ENCODE data around the gene DCLK2. TPM values are rescaled to one million over a fixed set of nuclear protein-coding genes. Genes with fewer than 3 reads are reported as not detected.

DCLK2 gene
- total RNA-seq, 2 experiments from 2014 or later = not detected

DNA sequence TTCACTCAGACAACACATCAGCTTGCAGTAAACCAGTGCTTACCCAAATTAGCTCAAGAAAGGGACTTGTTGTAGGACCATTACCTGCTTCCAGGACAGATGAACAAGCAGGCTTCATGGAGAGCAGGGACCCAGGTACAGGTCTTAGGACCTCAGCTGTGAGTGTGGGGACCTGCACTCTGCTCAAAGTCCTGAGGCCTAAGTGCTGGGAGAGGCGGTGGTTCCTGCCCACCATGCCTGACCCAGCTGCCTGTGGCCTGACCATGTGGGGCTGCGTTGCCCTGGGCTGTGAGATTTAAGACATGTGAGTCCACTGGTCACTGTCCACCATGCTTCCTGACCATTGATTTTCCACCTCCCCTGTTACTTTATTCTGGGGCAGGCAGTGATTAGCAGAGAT is 140.2 kb downstream of the DCLK2 start:
- H3K36me3 Mint-ChIP-seq = no peaks in the 10 kb centered on the region
- ATAC-seq (ENCODE audit: low read depth) = no peak
- H3K27ac Mint-ChIP-seq = no peak overlapping the region
- H3K27me3 Mint-ChIP-seq = no peaks in the 10 kb centered on the region
- POLR2A ChIA-PET = no interaction called here
- H3K4me3 Mint-ChIP-seq = no peak overlapping the region
- H3K9me3 Mint-ChIP-seq = no peaks in the 10 kb centered on the region
- DNase-seq = no peak
- no peaks in the 10 kb centered on the region for H3K4me1 Mint-ChIP-seq

DNA sequence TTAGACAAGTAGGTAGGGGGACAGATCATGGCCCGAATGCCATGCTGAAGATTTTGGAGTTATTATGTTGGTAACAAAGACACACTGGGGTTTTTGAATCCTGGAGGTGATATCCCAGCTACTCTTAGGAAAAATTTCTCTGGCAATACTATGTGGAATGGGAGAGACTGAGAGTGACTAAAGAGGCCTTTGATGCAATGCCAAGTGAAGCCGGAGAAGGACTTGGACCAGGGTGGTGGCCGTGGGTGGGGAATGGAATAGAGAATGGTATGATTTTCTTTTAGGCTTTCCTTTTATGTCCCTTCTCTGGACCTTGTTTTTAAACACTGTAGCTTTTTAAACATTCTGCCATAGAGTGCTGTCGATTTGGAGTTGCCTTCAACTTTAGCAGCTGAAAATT is 141.6 kb downstream of the DCLK2 start:
- no peak for DNase-seq
- Mint-ChIP-seq H3K27ac (no peak overlapping the region), H3K4me3 (no peak overlapping the region)

DNA sequence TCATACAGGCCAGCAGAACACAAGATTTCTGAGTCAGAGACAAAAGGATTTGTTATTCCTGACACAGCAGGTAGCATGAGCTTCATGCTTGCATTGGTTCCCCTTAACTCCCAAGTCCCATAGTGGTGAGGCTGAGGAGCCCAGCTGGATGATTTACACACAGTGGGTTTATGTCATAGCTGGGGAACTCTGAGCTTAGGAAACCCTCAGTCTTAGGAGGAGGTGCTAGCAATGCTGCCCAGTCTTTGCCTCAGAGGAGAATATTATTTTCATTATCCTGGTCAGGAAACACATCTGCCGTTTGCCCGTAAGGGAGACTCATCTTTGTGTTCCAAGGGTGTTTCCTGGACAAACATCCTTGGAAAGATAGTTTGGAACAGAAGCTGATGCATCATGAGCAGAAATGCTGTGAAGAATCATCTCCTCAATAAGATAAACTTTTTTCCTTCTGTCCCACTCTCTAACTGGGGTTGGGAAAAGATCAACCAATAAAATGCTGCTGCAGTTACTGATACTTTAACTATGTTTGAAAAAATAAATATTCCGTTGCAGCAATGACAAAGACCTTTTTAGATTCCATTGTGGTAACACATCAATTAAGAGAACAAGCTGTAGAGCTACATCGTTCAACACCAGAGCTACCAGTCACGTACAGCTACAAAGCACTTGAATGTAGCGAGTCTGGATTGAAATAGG is 146.8 kb downstream of the DCLK2 start:
- H3K27ac Mint-ChIP-seq = no peak overlapping the region
- H3K4me1 Mint-ChIP-seq = no peaks in the 10 kb centered on the region
- ATAC-seq (ENCODE audit: low read depth) (no peak), DNase-seq (no peak)
- no peak overlapping the region for H3K4me3 Mint-ChIP-seq
- no peaks in the 10 kb centered on the region for H3K36me3 Mint-ChIP-seq
- H3K27me3 Mint-ChIP-seq = peaks cover 8% of the 10 kb centered on the region
- H3K9me3 Mint-ChIP-seq = no peaks in the 10 kb centered on the region
- POLR2A ChIA-PET = no interaction called here

More for the DNA sequence above, 141.6 kb downstream of the DCLK2 start:
- ATAC-seq (ENCODE audit: low read depth) = no peak
- H3K36me3 Mint-ChIP-seq = no peaks in the 10 kb centered on the region
- H3K9me3 Mint-ChIP-seq = no peaks in the 10 kb centered on the region
- no peaks in the 10 kb centered on the region for H3K4me1 Mint-ChIP-seq
- no peaks in the 10 kb centered on the region for H3K27me3 Mint-ChIP-seq
- POLR2A ChIA-PET = no interaction called here

DNA sequence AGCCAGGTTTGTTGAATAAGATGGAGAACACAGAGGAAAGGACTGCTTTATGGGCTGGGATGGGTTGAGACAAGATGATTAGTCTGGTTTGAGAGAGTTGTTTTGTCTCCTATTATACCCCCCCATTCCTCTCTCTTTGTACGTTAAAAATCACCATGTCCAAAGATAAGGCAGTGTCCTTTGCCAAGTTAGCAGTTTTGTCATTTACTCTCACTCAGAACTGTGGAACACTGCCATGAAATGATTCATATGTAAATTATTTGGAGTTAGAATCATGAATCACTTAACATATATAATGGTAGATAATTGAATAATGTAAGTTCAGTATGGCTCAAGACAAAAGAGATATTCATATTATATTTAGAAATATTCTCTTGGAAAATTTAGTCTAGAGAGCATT is 151.3 kb downstream of the DCLK2 start:
- Mint-ChIP-seq H3K27ac (no peak overlapping the region), H3K27me3 (peaks cover 22% of the 10 kb centered on the region), H3K36me3 (no peaks in the 10 kb centered on the region), H3K9me3 (no peaks in the 10 kb centered on the region), H3K4me1 (no peaks in the 10 kb centered on the region), H3K4me3 (no peak overlapping the region)
- POLR2A ChIA-PET = no interaction called here
- no peak for DNase-seq
- ATAC-seq (ENCODE audit: low read depth) = no peak

DNA sequence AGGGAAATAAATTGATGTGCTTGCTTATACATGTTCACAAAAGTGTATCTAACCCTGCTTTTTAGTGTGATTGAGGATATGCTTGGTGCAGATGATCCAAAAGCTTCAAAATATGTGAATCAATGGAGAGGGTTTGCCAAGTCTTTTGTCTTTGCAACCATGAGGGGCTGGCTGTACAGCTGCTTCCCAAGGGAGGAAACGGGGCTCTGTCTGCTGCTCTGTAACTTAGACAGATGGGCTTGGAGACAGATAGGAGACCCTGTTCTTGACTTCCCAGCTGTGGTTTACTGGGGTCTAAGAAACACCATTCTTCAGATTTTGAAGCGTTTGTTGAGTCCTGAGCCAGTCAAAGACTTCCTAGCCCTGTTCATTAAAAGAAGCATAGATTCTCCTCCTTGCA is 152.3 kb downstream of the DCLK2 start:
- H3K27me3 Mint-ChIP-seq = peaks cover 24% of the 10 kb centered on the region
- H3K27ac Mint-ChIP-seq = no peak overlapping the region
- H3K36me3 Mint-ChIP-seq = no peaks in the 10 kb centered on the region
- no peak for ATAC-seq (ENCODE audit: low read depth)
- POLR2A ChIA-PET = no interaction called here
- no peaks in the 10 kb centered on the region for H3K9me3 Mint-ChIP-seq
- H3K4me3 Mint-ChIP-seq = no peak overlapping the region
- no peaks in the 10 kb centered on the region for H3K4me1 Mint-ChIP-seq
- no peak for DNase-seq

DNA sequence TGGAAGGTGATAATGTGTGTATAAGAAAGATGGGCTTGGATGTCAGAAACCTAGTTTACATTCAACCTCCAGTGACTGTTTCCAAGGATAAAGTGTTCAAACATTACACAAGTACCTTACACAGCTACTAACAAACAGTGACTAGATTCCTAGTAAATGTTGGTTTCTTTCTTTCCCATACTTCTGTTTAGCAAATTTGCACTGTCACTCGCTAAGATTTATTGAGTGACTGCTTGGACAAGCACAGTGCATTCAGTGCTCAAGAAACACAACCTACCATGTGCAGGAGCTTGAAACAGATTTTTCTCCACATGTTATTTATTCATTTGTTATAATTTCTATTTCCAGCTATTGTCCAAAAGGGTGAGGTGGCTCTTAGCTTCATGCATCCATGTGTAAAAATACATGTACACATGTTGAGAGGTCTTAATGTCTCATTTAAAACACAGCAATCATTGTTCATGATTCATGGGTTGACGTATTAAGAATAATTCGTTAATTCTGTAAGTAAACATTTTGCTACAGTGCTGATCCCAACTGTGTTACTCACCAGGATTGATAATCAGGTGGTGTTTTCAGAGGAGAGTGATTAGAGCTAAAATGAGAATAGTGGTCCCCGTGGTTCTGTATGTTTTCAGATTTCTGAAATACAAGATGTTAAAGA is 153.0 kb downstream of the DCLK2 start:
- POLR2A ChIA-PET = no interaction called here

DNA sequence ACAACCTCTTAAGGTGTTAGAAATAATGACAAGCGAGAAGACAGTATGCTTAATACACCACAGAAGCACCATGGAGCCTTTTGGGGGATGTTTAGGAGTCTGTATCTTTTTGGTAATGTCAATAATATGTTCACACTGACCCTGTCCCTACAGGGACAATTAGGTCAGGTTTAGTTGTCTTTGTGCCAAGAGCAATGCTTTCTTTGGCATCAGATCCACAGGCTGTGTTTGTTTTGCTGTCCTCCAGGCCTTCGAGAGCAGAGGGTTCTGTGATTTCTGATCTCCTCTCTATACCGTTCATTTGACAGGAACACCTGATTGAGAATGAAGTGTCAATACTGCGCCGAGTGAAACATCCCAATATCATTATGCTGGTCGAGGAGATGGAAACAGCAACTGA is 153.8 kb downstream of the DCLK2 start:
- Mint-ChIP-seq H3K4me1 (no peaks in the 10 kb centered on the region), H3K27ac (no peak overlapping the region), H3K27me3 (peaks cover 28% of the 10 kb centered on the region), H3K36me3 (no peaks in the 10 kb centered on the region), H3K9me3 (no peaks in the 10 kb centered on the region), H3K4me3 (no peak overlapping the region)
- POLR2A ChIA-PET = no interaction called here
- DNase-seq = no peak
- ATAC-seq (ENCODE audit: low read depth) = no peak

More for the DNA sequence above, 153.0 kb downstream of the DCLK2 start:
- Mint-ChIP-seq H3K27me3 (peaks cover 28% of the 10 kb centered on the region), H3K27ac (no peak overlapping the region), H3K4me1 (no peaks in the 10 kb centered on the region), H3K36me3 (no peaks in the 10 kb centered on the region), H3K9me3 (no peaks in the 10 kb centered on the region), H3K4me3 (no peak overlapping the region)
- ATAC-seq (ENCODE audit: low read depth) (no peak), DNase-seq (no peak)

DNA sequence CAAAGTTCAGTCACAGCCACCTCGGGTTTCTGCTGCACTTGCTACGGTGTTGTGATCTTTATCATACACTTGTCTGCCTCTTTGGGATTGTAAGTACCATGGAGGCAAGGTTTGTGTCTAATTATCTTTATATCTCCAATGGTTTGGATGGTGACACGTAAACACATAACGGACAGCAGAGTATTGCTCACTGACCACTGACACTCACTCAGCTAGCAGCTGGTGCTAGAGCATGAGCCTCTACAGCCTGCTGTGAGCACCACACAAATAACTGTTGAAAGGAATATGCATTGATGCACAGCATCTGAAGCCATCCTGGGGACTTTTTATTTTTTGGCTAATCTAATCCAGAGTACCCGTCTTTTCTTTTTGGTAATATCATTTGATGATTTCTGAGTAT is 156.0 kb downstream of the DCLK2 start:
- Mint-ChIP-seq H3K4me3 (no peak overlapping the region), H3K27ac (no peak overlapping the region), H3K36me3 (no peaks in the 10 kb centered on the region), H3K27me3 (peaks cover 26% of the 10 kb centered on the region), H3K9me3 (no peaks in the 10 kb centered on the region), H3K4me1 (no peaks in the 10 kb centered on the region)
- ATAC-seq (ENCODE audit: low read depth) = no peak
- no peak for DNase-seq
- POLR2A ChIA-PET = no interaction called here

DNA sequence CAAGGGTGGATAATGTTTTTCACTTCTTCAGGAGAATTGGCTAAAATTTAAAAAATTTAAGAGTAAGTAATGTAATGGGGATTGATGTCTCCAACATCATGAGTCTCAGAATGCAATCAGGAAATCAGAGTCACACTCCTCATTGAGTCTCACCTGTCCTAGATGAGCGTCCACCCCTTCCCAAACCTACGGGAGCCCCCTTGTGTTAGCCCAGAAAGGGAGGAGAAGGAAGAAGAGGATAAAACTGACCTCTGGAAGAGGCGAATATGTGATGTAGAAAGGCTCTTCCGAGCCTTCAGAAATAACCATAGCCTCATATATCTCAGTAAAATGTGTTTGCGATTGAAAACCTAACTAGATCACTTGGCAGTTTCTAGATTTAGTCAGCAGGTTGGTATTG is 157.1 kb downstream of the DCLK2 start:
- DNase-seq (no peak), ATAC-seq (ENCODE audit: low read depth) (no peak)
- Mint-ChIP-seq H3K27ac (no peak overlapping the region), H3K36me3 (no peaks in the 10 kb centered on the region), H3K4me1 (no peaks in the 10 kb centered on the region), H3K4me3 (no peak overlapping the region), H3K9me3 (no peaks in the 10 kb centered on the region), H3K27me3 (peaks cover 20% of the 10 kb centered on the region)
- POLR2A ChIA-PET = no interaction called here

DNA sequence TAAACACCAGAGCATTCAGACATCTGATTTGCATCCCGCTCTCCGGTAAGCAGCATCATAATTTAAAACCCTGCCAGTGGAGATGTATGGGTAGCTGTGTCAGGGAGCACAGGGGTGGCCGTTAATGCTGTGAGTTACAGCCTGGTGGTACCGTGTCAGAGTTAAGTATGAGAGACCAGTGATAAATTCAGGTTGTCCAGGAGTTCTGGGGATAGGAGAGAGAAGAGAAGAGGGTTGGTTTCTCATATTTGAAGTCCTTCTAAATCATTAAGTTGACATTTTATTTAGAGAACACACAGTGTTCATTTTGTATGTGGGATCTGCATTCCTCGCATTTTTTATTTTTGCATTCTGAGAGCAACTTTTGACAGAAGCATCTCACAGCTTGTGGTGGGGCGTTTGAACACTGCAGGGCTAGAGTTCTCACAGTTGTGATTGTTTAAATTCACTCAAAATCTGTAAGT is 157.6 kb downstream of the DCLK2 start:
- no peak overlapping the region for H3K4me3 Mint-ChIP-seq
- no peaks in the 10 kb centered on the region for H3K9me3 Mint-ChIP-seq
- H3K4me1 Mint-ChIP-seq = no peaks in the 10 kb centered on the region
- ATAC-seq (ENCODE audit: low read depth) = no peak
- POLR2A ChIA-PET = no interaction called here
- no peak for DNase-seq
- H3K27ac Mint-ChIP-seq = no peak overlapping the region
- H3K27me3 Mint-ChIP-seq = peaks cover 18% of the 10 kb centered on the region
- H3K36me3 Mint-ChIP-seq = no peaks in the 10 kb centered on the region

DNA sequence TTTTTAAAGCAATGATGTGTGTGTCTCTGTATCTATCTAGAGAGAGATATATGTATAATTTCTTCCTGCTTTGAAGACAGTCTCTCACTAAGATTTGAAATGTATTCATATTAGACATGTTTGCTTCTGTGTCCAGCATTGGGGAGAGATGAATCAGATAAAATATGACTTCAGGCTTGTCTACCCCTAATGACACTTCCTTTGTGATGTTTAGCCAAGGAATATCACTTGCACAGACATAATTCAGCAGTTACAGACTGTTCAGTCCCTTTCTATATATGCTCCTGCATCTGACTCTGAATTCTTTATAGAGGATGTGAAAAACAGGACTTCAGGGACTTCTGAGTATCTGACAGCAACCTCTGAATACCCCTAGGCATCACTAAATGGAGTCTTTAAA is 158.4 kb downstream of the DCLK2 start:
- no peaks in the 10 kb centered on the region for H3K4me1 Mint-ChIP-seq
- no peaks in the 10 kb centered on the region for H3K9me3 Mint-ChIP-seq
- POLR2A ChIA-PET = no interaction called here

DNA sequence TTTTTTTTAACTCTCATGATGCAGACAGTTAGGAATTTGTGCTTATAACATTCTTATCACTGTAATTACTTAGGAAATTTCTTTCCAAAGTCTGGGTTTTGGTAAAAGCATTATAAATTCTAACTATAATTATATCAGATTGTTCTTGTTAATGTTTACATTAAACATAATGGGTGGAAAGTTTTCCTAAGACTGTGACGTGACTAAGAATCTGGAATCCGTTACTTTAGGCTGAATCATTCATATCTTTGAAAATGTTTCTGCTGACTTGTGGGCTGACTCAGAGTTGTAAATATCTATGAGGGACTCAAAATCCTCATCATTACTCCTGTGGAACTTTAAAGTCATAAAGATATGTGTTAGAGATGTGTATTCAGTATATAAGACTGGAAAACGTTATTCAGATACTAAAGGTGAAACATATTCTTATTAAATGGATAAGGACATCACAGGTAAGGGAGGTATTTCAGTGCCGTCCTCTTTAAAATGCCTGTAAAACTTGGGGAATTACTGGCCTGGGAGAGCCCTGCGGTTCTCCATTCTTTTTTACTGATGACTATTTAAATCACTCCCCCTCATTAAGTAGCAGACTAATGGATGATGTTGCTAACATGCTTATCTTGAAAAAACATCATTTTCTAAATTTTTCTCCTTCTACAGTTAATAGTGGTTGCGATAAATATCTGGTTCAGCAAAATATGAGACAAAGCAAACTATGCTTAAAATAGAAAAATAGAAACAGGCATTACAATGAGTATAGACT is 159.0 kb downstream of the DCLK2 start:
- POLR2A ChIA-PET = no interaction called here
- no peaks in the 10 kb centered on the region for H3K36me3 Mint-ChIP-seq

More for the DNA sequence above, 158.4 kb downstream of the DCLK2 start:
- H3K4me3 Mint-ChIP-seq = no peak overlapping the region
- no peaks in the 10 kb centered on the region for H3K36me3 Mint-ChIP-seq
- H3K27ac Mint-ChIP-seq = no peak overlapping the region
- H3K27me3 Mint-ChIP-seq = peaks cover 16% of the 10 kb centered on the region
- no peak for ATAC-seq (ENCODE audit: low read depth)
- DNase-seq = no peak

DNA sequence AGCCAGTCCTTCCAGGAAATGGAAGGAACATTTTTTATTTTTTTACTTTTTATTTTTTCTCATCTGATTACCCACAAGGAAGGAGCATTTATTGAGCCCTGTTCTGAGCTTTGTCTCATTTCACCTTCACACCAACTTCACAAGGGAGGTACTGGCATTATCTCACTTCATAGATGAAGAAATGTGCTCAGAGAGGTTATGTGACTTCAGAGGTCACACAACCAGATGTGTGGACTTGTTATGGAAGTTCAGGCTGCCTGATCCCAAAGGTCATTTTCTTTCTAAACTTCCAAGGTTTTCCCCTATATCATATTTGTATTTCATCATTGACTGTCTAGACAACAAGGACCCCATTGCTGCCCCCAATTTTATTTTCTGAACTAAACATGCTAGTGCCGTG is 160.3 kb downstream of the DCLK2 start:
- peaks cover 2% of the 10 kb centered on the region for H3K4me1 Mint-ChIP-seq
- peaks cover 13% of the 10 kb centered on the region for H3K27me3 Mint-ChIP-seq
- H3K9me3 Mint-ChIP-seq = no peaks in the 10 kb centered on the region
- POLR2A ChIA-PET = no interaction called here
- H3K4me3 Mint-ChIP-seq = no peak overlapping the region
- no peaks in the 10 kb centered on the region for H3K36me3 Mint-ChIP-seq
- no peak for DNase-seq
- no peak overlapping the region for H3K27ac Mint-ChIP-seq
- no peak for ATAC-seq (ENCODE audit: low read depth)

More for the DNA sequence above, 159.0 kb downstream of the DCLK2 start:
- H3K9me3 Mint-ChIP-seq = no peaks in the 10 kb centered on the region
- no peak for DNase-seq
- no peaks in the 10 kb centered on the region for H3K4me1 Mint-ChIP-seq
- peaks cover 13% of the 10 kb centered on the region for H3K27me3 Mint-ChIP-seq
- no peak for ATAC-seq (ENCODE audit: low read depth)
- no peak overlapping the region for H3K4me3 Mint-ChIP-seq
- H3K27ac Mint-ChIP-seq = no peak overlapping the region

DNA sequence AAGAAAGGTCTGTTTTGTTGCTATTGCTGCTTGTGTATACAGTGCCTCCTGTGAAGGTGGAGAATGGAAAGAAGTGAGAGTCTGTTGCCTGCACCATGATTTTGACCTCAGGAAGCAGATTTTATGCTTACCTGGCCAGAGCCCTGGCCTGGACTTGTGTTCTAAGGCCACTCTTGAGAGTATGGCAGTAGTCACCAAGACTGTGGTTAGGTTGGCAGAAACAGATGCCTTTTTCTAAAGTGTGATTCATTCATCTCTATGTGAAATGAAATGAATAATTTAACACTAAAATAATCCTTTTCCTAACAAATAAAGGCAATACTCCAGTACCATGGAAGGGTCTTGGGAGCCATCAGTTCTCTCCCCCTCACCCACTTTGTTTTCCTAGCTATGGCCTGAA is 161.8 kb downstream of the DCLK2 start:
- POLR2A ChIA-PET = no interaction called here
- ATAC-seq (ENCODE audit: low read depth) (no peak), DNase-seq (no peak)
- Mint-ChIP-seq H3K27ac (no peak overlapping the region), H3K4me3 (no peak overlapping the region), H3K4me1 (peaks cover 2% of the 10 kb centered on the region), H3K27me3 (peaks cover 13% of the 10 kb centered on the region), H3K9me3 (no peaks in the 10 kb centered on the region), H3K36me3 (no peaks in the 10 kb centered on the region)

All from activated naive CD8-positive, alpha-beta T cell treated with anti-CD3 and anti-CD28 coated beads, Interleukin-2, amount 10 ng/mL, durations not matched to agents 7 days and 5 days (primary cell).